Mesendoderm (in vitro differentiated cells): ENCODE data around the gene CUX1.
"Not testable (repeated sequence)": the region's sequence is repeated elsewhere in the genome, so short reads cannot be mapped to it uniquely, and the experiment has no call there.

Experiments used
- DNase-seq: peaks from one replicate; pipeline ENCODE4 v3.0.0; 2013
- H2AK5ac ChIP-seq: 2 replicates; pipeline ENCODE4 v1.6.1; 2013; ENCODE audit warnings: low read length, inconsistent platforms
- H2BK120ac ChIP-seq: 2 replicates; pipeline ENCODE4 v1.6.1; 2013; ENCODE audit warnings: low read depth, mild to moderate bottlenecking, low read length, moderate library complexity, mixed read lengths
- H2BK15ac ChIP-seq: replicated peaks from 2 replicates; pipeline ENCODE4 v1.6.1; 2013; ENCODE audit warnings: low read depth, mild to moderate bottlenecking, moderate library complexity
- H2BK5ac ChIP-seq: 2 replicates; pipeline ENCODE4 v1.6.1; 2013; ENCODE audit warnings: low read length, inconsistent platforms
- H3K18ac ChIP-seq: 2 replicates; pipeline ENCODE4 v1.6.1; 2013; ENCODE audit warnings: mild to moderate bottlenecking, low read length, mixed read lengths
- H3K23ac ChIP-seq: one replicate; pipeline ENCODE4 v1.6.1; 2013; ENCODE audit warnings: low read length
- H3K27ac ChIP-seq: 2 replicates; pipeline ENCODE4 v1.5.1; 2013; ENCODE audit warnings: low read depth, mild to moderate bottlenecking, inconsistent platforms, low read length, moderate library complexity
- H3K27me3 ChIP-seq: 2 replicates; pipeline ENCODE4 v1.6.1; 2013; ENCODE audit warnings: low read length, control low read depth, mild to moderate bottlenecking, inconsistent platforms; ENCODE audit not compliant: insufficient read depth, poor library complexity
- H3K36me3 ChIP-seq: 2 replicates; pipeline ENCODE4 v1.6.1; 2013; ENCODE audit warnings: low read length, inconsistent platforms; ENCODE audit not compliant: control insufficient read depth, insufficient read depth
- H3K4ac ChIP-seq: one replicate; pipeline ENCODE4 v1.6.1; 2013; ENCODE audit warnings: low read depth, mild to moderate bottlenecking, low read length, moderate library complexity
- H3K4me1 ChIP-seq: 2 replicates; pipeline ENCODE4 v1.6.1; 2013; ENCODE audit warnings: low read depth, low read length, inconsistent platforms; ENCODE audit not compliant: control insufficient read depth
- H3K4me2 ChIP-seq: 2 replicates; pipeline ENCODE4 v1.6.1; 2013; ENCODE audit warnings: low read length
- H3K4me3 ChIP-seq: 2 replicates; pipeline ENCODE4 v1.5.1; 2013; ENCODE audit warnings: mild to moderate bottlenecking, low read length
- H3K56ac ChIP-seq: one replicate; pipeline ENCODE4 v1.6.1; 2013; ENCODE audit warnings: low read length
- H3K79me1 ChIP-seq: 2 replicates; pipeline ENCODE4 v1.6.1; 2013; ENCODE audit warnings: low read length, inconsistent platforms
- H3K79me2 ChIP-seq: 2 replicates; pipeline ENCODE4 v1.6.1; 2013; ENCODE audit warnings: mild to moderate bottlenecking, low read length; ENCODE audit not compliant: control insufficient read depth, insufficient read depth
- H3K9ac ChIP-seq: 2 replicates; pipeline ENCODE4 v1.6.1; 2013; ENCODE audit warnings: low read length, inconsistent platforms
- H4K5ac ChIP-seq: one replicate; pipeline ENCODE4 v1.6.1; 2013; ENCODE audit warnings: low read length
- H4K8ac ChIP-seq: one replicate; pipeline ENCODE4 v1.6.1; 2013; ENCODE audit warnings: low read depth, mild to moderate bottlenecking, control low read depth, low read length, moderate library complexity
- WGBS: extraction: QIAGEN DNeasy Blood & Tissue Kit; methylation state at CpG from one replicate; pipeline ENCODE4 v1.1.7; 2013; ENCODE audit warnings: low lambda C conversion rate, missing lambda C conversion rate; ENCODE audit not compliant: insufficient coverage; ENCODE audit errors: extremely low coverage; 5-methylcytosine and 5-hydroxymethylcytosine counted together

The CUX1 gene

GRCh38 chr7:101985057-101985902, 167.9 kb downstream of the CUX1 start:
- Histone ChIP-seq H4K5ac (no peak overlapping the region), H3K27ac (peak overlapping the region; percentile 32), H3K4me1 (no peaks in the 10 kb centered on the region), H3K9ac (no peak overlapping the region), H3K4me2 (no peak overlapping the region), H3K18ac (peak overlapping the region; percentile 40), H4K8ac (no peak overlapping the region), H2BK15ac (no peak overlapping the region), H3K36me3 (no peaks in the 10 kb centered on the region), H3K4ac (no peak overlapping the region), H3K27me3 (no peaks in the 10 kb centered on the region), H3K4me3 (no peak overlapping the region), H2BK120ac (no peak overlapping the region), H2AK5ac (no peak overlapping the region), H3K23ac (no peak overlapping the region), H2BK5ac (no peak overlapping the region), H3K79me2 (peaks cover 36% of the 10 kb centered on the region), H3K56ac (no peak overlapping the region), H3K79me1 (peaks cover 33% of the 10 kb centered on the region)
- no CpG with 5 or more reads among the region's 14 CpGs for WGBS
- DNase-seq: no peak

- no peaks in the 10 kb centered on the region for H3K27me3 ChIP-seq
- peaks cover 30% of the 10 kb centered on the region for H3K79me2 ChIP-seq
- no peak overlapping the region for H3K18ac ChIP-seq
- peak overlapping the region; percentile 32 for H3K27ac ChIP-seq
- H4K8ac ChIP-seq: no peak overlapping the region
- no peaks in the 10 kb centered on the region for H3K4me1 ChIP-seq
- peak; percentile 61 for DNase-seq
- peak overlapping the region; percentile 20 for H3K4ac ChIP-seq
- H3K56ac ChIP-seq: no peak overlapping the region
- WGBS: no CpG with 5 or more reads among the region's 16 CpGs
- no peak overlapping the region for H2BK120ac ChIP-seq
- H4K5ac ChIP-seq: no peak overlapping the region
- H3K4me2 ChIP-seq: no peak overlapping the region
- H2BK15ac ChIP-seq: no peak overlapping the region
- H3K4me3 ChIP-seq: no peak overlapping the region
- H3K9ac ChIP-seq: no peak overlapping the region
- no peak overlapping the region for H2BK5ac ChIP-seq
- H3K23ac ChIP-seq: no peak overlapping the region
- H2AK5ac ChIP-seq: no peak overlapping the region
- no peaks in the 10 kb centered on the region for H3K36me3 ChIP-seq
- H3K79me1 ChIP-seq: peaks cover 34% of the 10 kb centered on the region
These were observed 168.7 kb downstream of the CUX1 start for GRCh38 chr7:101985903-101986734.

GRCh38 chr7:101987494-101987893, 170.1 kb downstream of the CUX1 start:
- Histone ChIP-seq H3K4me3 (no peak overlapping the region), H3K36me3 (no peaks in the 10 kb centered on the region), H3K9ac (no peak overlapping the region), H2BK15ac (no peak overlapping the region), H2BK120ac (no peak overlapping the region), H3K4me2 (no peak overlapping the region), H3K79me1 (peaks cover 35% of the 10 kb centered on the region), H2AK5ac (no peak overlapping the region), H3K4me1 (no peaks in the 10 kb centered on the region), H4K5ac (no peak overlapping the region), H3K4ac (no peak overlapping the region), H2BK5ac (no peak overlapping the region), H3K23ac (no peak overlapping the region), H3K56ac (no peak overlapping the region), H3K27ac (no peak overlapping the region), H3K79me2 (peaks cover 32% of the 10 kb centered on the region), H4K8ac (no peak overlapping the region), H3K18ac (no peak overlapping the region), H3K27me3 (no peaks in the 10 kb centered on the region)
- DNase-seq: no peak
- WGBS: no CpG with 5 or more reads among the region's 13 CpGs

- H3K56ac ChIP-seq, H3K4me3 ChIP-seq: not testable (repeated sequence)
- H3K79me1 ChIP-seq: peaks cover 35% of the 10 kb centered on the region
These were observed 170.6 kb downstream of the CUX1 start for GRCh38 chr7:101988060-101988459.

DNA sequence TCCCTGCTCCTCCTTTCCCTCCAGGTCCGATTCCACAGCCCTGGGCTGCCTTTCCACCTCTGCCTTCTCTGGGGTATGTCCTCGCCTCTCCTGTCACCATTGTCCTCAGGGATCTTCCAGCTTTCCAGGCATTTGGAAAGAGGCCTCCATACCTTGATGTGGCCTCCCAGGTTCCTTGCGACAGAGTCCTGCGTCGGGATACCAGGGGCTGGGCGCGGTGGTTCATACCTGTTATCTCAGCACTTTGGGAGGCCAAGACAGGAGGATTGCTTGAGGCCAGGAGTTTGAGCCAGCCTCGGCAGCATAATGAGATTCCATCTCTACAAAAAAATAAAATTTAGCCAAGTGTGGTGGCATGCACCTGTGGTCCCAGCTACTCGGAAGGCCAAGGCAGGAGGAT, 171.1 kb downstream of the CUX1 start:
- Histone ChIP-seq H3K18ac (no peak overlapping the region), H2BK5ac (no peak overlapping the region), H3K27me3 (no peaks in the 10 kb centered on the region), H3K4me3 (no peak overlapping the region), H3K4ac (no peak overlapping the region), H3K4me2 (no peak overlapping the region), H2AK5ac (no peak overlapping the region), H3K27ac (no peak overlapping the region), H3K9ac (no peak overlapping the region), H3K79me1 (peaks cover 35% of the 10 kb centered on the region), H3K23ac (no peak overlapping the region), H4K8ac (no peak overlapping the region), H3K4me1 (no peaks in the 10 kb centered on the region), H3K36me3 (no peaks in the 10 kb centered on the region), H3K79me2 (peaks cover 24% of the 10 kb centered on the region), H2BK120ac (no peak overlapping the region), H4K5ac (no peak overlapping the region), H3K56ac (no peak overlapping the region), H2BK15ac (no peak overlapping the region)
- no CpG with 5 or more reads among the region's 9 CpGs for WGBS
- DNase-seq: no peak

More at GRCh38 chr7:101988060-101988459, 170.6 kb downstream of the CUX1 start:
- not testable (repeated sequence) for H3K27me3 ChIP-seq, H3K4ac ChIP-seq, H3K9ac ChIP-seq, H2BK120ac ChIP-seq, H3K4me1 ChIP-seq, H2AK5ac ChIP-seq, H4K5ac ChIP-seq, H3K4me2 ChIP-seq, H2BK5ac ChIP-seq, H2BK15ac ChIP-seq, H3K27ac ChIP-seq, H3K23ac ChIP-seq, H3K18ac ChIP-seq, H4K8ac ChIP-seq, DNase-seq, H3K36me3 ChIP-seq
- peaks cover 28% of the 10 kb centered on the region for H3K79me2 ChIP-seq
- no CpG with 5 or more reads among the region's 10 CpGs for WGBS
